Measurements from ENCODE around the gene TSPEAR. TPM values are rescaled to one million over a fixed set of nuclear protein-coding genes. Genes with fewer than 3 reads are reported as not detected.
"Not testable (repeated sequence)": the region's sequence is repeated elsewhere in the genome, so short reads cannot be mapped to it uniquely, and the experiment has no call there.

Gene TSPEAR
- total RNA-seq, 1 experiment from 2014 or later, result not detected

DNA sequence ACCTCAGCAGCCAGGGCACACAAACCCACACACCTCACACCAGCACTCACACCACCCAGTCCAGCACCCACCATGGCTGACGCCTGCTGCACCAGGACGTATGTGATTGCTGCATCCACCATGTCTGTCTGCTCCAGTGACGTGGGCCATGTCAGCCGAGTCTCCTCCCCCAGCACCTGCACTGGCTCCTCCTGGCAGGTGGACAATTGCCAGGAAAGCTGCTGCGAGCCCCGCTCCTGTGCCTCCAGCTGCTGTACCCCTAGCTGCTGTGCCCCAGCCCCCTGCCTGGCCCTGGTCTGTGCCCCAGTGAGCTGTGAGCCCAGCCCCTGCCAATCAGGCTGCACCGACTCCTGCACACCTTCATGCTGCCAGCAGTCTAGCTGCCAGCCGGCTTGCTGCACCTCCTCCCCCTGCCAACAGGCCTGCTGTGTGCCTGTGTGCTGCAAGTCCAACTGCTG is 99.3 kb downstream of the TSPEAR start, which contains the start of gene KRTAP10-8:
KRTAP10-8 (plus strand) TSS at position 51 of the 458 bp plus-strand sequence; CDS start at position 73, 22 bp downstream.
- in situ Hi-C loops (cut with HindIII; ENCODE audit: low pct_unique_long_range_greater_than_20kb, low sequenced_read_pairs), result no loop called here
- DNase-seq (ENCODE audit: low read depth, low spot score), result no peak

GRCh38 chr21:44611551-44611950 is 99.8 kb downstream of the TSPEAR start:
- no peak for DNase-seq (ENCODE audit: low read depth, low spot score)
- in situ Hi-C loops (cut with HindIII; ENCODE audit: low pct_unique_long_range_greater_than_20kb, low sequenced_read_pairs), result no loop called here

DNA sequence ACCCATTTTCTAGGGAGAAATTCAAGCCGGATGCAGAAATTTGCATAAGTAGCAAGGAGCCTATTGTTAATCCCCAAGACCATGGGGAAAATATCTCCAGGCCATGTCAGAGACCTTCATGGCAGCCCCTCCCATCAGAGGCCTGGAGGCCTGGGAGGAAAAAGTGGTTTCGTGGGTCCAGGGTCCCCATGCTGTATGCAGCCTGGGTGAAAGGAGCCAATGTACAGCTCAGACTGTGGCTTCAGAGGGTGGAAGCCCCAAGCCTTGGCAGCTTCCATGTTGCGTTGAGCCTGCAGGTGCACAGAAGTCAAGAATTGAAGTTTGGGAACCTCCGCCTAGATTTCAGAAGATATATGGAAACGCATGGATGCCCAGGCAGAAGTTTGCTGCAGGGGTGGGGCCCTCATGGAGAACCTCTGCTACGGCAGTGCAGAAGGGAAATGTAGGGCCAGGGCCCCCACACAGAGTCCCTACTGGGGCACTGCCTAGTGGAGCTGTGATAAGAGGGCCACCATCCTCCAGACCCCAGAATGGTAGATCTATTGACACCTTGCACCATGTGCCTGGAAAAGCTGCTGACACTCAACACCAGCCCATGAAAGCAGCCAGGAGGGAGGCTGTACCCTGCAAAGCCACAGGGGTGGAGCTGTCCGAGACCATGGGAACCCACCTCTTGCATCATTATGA is 101.1 kb downstream of the TSPEAR start:
- in situ Hi-C loops (cut with HindIII; ENCODE audit: low pct_unique_long_range_greater_than_20kb, low sequenced_read_pairs); DNase-seq (ENCODE audit: low read depth, low spot score): not testable (repeated sequence)

GRCh38 chr21:44609193-44609592 is 102.2 kb downstream of the TSPEAR start:
- no peak for DNase-seq (ENCODE audit: low read depth, low spot score)
- in situ Hi-C loops (cut with HindIII; ENCODE audit: low pct_unique_long_range_greater_than_20kb, low sequenced_read_pairs), result no loop called here

- DNase-seq (ENCODE audit: low read depth, low spot score), result no peak
These were observed 104.9 kb downstream of the TSPEAR start for GRCh38 chr21:44606495-44606894.

DNA sequence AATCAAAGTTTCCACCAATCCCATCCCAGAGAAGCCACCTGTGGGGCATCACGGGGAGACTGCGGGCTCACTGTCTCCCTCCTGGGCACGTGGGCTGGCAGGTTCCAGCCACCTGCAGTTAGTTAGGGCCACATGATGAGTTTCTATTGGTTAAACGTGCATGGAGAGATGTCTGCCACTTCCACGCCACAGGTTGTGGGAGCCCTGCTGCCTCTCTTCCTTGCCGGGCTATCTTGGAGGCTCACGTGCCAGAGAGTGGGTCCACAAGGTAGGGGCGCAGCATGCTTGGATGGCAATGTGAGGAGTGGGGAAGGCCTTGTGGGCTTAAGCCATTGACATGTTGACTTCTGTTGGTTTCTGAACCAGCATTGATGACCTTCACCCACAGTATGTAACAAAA is 107.5 kb downstream of the TSPEAR start:
- in situ Hi-C loops (cut with HindIII; ENCODE audit: low pct_unique_long_range_greater_than_20kb, low sequenced_read_pairs), result no loop called here
- DNase-seq (ENCODE audit: low read depth, low spot score), result no peak

More at GRCh38 chr21:44606495-44606894, 104.9 kb downstream of the TSPEAR start:
- in situ Hi-C loops (cut with HindIII; ENCODE audit: low pct_unique_long_range_greater_than_20kb, low sequenced_read_pairs), result no loop called here

- DNase-seq (ENCODE audit: low read depth, low spot score), result no peak
These were observed 108.1 kb downstream of the TSPEAR start for GRCh38 chr21:44603109-44603875.

DNA sequence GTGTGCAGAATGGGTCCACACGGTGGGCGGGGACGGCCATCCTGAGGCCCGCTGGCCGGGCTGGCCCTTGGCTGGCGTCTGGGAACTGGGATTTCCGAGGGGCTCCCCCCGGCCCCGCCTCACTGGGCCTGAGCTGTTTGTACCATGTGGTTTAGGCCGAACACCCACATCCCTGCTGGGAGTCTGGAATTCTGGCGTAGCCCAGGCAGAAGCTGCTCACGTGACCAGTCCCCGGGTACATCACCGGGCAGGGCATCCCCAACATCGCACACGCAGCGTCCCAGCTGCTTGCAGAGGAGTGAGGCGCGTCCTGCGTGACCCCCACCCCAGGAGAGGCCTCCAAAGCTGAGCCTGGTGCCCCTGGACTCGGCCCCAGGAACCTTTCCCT is 108.9 kb downstream of the TSPEAR start:
- in situ Hi-C loops (cut with HindIII; ENCODE audit: low pct_unique_long_range_greater_than_20kb, low sequenced_read_pairs), result no loop called here
- DNase-seq (ENCODE audit: low read depth, low spot score), result no peak

More at GRCh38 chr21:44603109-44603875, 108.1 kb downstream of the TSPEAR start:
- in situ Hi-C loops (cut with HindIII; ENCODE audit: low pct_unique_long_range_greater_than_20kb, low sequenced_read_pairs), result no loop called here

DNA sequence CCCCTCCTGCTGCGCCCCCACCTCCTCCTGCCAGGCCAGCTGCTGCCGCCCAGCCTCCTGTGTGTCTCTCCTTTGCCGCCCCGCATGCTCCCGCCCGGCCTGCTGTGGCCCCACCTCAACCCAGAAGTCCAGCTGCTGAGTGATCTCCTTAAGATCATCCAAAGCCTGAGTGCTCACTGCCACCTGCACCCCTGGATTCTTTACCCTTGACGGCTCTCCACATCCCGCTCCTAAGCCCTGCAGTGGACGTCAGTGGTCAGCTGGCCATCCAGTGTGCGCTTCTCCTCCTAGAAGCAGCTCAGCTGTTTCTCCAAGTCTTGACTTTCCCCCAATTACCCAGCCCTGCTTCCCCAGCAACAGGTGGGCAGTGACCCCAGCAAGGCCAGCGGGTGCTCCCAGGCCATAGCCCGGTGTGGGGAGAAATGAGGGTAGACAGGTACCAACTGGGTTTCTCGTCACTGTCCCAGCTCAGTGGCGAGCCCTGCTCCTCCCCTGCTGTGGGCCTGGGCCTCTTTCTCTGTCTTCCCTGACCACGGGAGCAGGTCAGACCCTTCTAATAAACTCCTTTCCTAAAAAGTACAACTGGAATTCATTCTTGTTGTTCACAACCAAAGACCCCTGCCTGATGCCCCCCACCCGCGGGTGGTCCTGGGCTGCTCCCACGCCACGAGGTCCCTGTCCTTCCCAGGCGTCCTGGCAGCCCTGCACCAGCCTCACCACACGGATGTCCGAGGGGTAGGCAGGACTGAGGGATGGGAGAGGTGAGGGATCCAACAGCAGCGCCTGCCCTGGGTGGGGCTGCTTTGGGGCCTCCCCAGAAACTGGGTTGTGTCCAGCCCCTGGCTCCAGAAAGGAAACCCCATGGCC is 109.5 kb downstream of the TSPEAR start:
- in situ Hi-C loops (cut with HindIII; ENCODE audit: low pct_unique_long_range_greater_than_20kb, low sequenced_read_pairs), result no loop called here
- DNase-seq (ENCODE audit: low read depth, low spot score), result no peak

- in situ Hi-C loops (cut with HindIII; ENCODE audit: low pct_unique_long_range_greater_than_20kb, low sequenced_read_pairs), result not testable (repeated sequence)
- peak; percentile 11 for DNase-seq (ENCODE audit: low read depth, low spot score)
These were observed 110.3 kb downstream of the TSPEAR start for GRCh38 chr21:44601091-44601490.

- DNase-seq (ENCODE audit: low read depth, low spot score); in situ Hi-C loops (cut with HindIII; ENCODE audit: low pct_unique_long_range_greater_than_20kb, low sequenced_read_pairs): not testable (repeated sequence)
These were observed 111.0 kb downstream of the TSPEAR start, which contains the start of gene KRTAP10-7 for GRCh38 chr21:44600118-44600978. KRTAP10-7 (plus strand) TSS chr21:44600597; CDS start chr21:44600622, 25 bp downstream.

- in situ Hi-C loops (cut with HindIII; ENCODE audit: low pct_unique_long_range_greater_than_20kb, low sequenced_read_pairs), result no loop called here
- no peak for DNase-seq (ENCODE audit: low read depth, low spot score)
These were observed 111.9 kb downstream of the TSPEAR start for GRCh38 chr21:44599264-44600029.

DNA sequence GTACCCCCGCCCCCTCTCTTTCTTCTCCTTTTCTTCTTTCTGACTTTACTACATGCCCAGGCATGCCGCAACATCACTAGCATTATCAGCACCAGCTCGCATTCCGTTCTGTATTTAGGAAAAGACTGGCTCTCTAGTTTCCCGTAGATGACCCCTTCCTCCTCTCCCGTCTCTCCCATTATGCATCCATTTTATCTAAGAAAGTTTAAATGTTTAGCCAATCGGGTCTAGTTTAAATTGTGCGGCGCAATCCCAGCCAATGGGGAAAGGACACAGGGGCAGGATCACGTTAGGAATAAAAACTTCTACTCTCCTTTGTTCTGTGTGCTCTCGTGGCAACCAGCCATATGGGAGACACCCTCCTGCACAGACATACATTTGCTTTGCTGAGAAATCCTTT is 113.3 kb downstream of the TSPEAR start:
- in situ Hi-C loops (cut with HindIII; ENCODE audit: low pct_unique_long_range_greater_than_20kb, low sequenced_read_pairs), result no loop called here
- DNase-seq (ENCODE audit: low read depth, low spot score), result no peak

GRCh38 chr21:44596068-44596725 is 115.2 kb downstream of the TSPEAR start:
- DNase-seq (ENCODE audit: low read depth, low spot score), result no peak
- in situ Hi-C loops (cut with HindIII; ENCODE audit: low pct_unique_long_range_greater_than_20kb, low sequenced_read_pairs), result no loop called here

GRCh38 chr21:44595524-44595923 is 115.8 kb downstream of the TSPEAR start:
- no peak for DNase-seq (ENCODE audit: low read depth, low spot score)
- in situ Hi-C loops (cut with HindIII; ENCODE audit: low pct_unique_long_range_greater_than_20kb, low sequenced_read_pairs), result no loop called here

GRCh38 chr21:44594406-44594916 is 116.9 kb downstream of the TSPEAR start:
- no peak for DNase-seq (ENCODE audit: low read depth, low spot score)

More at GRCh38 chr21:44594406-44594916, 116.9 kb downstream of the TSPEAR start:
- in situ Hi-C loops (cut with HindIII; ENCODE audit: low pct_unique_long_range_greater_than_20kb, low sequenced_read_pairs), result no loop called here
